ENCODE results near the gene ELF1.
A peak's percentile ranks its signal among the peaks of the same experiment; 100 is the strongest.

ELF1 gene

GRCh38 chr13:41005704-41006103 is 13.4 kb downstream of the ELF1 start:
- no peak for DNase-seq

DNA sequence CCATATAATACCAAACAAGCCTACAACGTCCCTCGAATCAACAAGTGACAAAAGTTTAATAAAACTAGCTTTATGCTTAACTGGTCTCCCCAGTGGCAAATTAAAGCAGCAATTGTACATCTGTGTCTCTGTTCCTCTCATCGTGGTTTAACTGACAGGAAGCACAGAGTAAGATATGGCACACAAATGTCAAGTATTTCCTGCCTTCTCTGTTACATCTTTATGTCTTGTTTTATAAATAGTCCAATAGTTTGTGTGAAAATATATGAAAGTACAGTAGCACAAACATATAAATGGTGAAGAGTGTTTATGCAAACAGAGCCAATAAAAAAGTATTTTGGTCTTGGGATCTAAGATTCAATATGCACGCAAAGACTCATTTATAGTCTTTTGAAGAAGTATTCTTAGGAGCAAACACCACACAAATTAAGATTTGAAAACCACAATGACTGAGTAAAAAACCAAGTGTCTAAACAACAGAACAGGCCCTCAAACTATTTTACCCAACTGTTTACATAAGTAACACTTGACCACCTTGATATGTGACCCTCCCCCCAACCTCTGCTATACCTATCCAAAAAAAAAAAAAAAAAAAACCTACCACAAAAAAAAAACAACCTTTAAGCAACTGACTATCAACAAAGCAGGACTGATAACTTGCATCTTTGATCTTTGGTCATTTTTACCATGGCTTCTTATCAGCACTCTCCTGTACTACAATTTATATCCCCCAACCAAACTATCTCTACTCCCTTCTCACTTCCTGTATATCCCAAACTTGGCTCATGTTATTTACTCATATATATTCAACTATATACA is 14.0 kb downstream of the ELF1 start:
- no peak for DNase-seq

GRCh38 chr13:41002606-41003005 is 16.5 kb downstream of the ELF1 start:
- no peak for DNase-seq

DNA sequence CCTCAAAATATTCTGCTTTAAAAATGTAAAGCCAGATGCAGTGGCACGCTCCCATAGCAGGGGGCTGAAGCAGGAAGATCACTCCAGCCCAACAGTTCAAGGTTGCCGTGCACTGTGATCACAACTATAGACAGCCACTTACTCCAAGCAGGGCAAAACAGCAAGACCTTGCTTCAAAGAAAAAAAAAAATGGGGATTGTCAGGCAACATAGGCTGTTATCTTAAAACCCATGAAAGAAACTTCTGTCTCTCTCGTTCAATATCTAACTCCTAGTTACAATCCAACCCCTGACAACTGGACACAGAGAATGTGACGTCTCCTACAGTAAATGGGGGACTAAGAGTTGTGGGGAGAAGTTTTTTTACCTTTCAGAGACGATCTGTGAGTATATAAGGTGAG is 17.4 kb downstream of the ELF1 start:
- DNase-seq: no peak

DNA sequence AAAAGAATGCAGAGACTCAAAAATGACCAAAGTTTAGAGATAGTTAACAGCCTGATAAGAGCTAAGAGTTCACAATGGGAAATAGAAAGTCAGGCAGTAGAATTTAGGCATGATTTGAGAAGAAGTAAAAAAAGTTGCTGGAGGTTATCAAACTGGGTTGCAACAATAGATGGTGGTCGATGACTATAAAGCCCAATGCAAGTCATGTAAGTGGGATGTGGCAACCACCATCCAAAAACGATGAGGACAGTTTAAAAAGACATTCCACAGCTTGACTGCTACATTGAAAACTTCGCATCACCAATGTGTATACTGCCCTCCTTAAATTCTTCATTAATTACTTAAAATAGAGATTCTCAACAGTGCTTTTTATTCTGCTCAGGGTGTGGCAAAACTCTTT is 19.7 kb downstream of the ELF1 start:
- no peak for DNase-seq

- DNase-seq: no peak
Measured at GRCh38 chr13:40996426-40997092, 22.6 kb downstream of the ELF1 start.

DNA sequence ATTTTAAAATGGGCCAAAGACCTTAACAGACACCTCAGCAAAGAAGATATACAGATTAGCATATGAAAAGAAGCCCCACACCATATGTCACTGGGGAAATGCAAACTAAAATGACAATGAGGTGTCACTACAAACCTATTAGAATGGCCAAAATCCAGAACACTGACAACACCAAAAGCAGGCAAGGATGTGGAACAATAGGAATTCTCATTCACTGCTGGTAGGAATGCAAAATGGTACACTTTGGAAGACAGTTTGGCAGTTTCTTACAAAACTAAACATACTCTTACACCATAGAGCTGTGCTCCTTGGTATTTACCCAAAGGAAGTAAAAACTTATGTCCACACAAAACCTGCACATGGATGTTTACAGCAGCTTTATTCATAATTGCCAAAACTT is 23.1 kb downstream of the ELF1 start:
- DNase-seq: no peak

DNA sequence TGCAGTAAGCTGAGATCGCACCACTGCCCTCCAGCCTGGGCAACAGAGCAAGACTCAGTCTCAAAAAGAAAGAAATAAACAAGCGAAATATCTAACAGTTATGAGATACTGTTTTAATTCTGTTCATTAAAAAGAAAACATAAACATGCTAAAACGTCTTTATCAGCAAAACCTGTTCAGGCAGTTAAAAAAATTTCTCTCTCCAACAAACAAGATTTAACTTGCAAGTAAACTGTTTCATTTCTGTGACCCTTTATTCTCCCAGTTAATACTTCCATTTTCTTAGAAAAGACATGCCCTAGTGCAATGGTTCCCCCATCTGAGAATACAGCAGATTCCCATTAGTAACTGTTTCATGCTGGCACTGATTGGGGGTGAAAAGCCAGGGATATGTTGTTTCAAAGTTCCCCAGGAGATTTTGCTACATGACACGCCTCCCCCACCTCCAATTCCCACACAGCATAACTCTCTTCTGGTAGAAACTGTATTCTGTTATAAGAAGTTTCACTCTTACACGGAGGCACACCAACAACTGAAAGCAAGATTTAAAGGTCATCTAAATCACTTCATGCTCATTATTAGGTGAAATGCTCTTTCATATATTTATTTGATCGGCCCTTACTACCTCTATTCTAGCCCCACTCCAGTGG is 24.4 kb downstream of the ELF1 start:
- DNase-seq: no peak

DNA sequence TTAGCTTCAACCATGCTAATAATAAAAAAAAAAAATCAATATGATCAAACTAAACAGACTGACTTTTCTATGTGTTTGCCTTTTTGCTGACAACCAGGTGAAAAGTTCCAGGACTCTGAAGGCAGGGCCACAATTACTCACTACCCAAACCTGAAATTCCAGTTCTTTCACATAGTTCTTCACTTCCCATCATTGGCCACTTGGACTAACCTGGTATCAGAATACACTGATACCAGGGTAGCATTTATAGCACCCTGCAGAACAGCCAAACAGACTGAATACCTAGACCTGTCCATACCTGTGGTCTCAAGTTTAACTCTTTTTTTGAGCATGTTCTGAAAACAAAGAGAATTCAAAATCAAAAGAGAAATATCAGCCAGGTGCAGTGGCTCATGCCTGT is 25.1 kb downstream of the ELF1 start:
- DNase-seq: no peak

- DNase-seq: peak; percentile 35
Measured at GRCh38 chr13:40992678-40993518, 26.2 kb downstream of the ELF1 start.

- DNase-seq: no peak
Measured at GRCh38 chr13:40987606-40988280, 31.4 kb downstream of the ELF1 start.

DNA sequence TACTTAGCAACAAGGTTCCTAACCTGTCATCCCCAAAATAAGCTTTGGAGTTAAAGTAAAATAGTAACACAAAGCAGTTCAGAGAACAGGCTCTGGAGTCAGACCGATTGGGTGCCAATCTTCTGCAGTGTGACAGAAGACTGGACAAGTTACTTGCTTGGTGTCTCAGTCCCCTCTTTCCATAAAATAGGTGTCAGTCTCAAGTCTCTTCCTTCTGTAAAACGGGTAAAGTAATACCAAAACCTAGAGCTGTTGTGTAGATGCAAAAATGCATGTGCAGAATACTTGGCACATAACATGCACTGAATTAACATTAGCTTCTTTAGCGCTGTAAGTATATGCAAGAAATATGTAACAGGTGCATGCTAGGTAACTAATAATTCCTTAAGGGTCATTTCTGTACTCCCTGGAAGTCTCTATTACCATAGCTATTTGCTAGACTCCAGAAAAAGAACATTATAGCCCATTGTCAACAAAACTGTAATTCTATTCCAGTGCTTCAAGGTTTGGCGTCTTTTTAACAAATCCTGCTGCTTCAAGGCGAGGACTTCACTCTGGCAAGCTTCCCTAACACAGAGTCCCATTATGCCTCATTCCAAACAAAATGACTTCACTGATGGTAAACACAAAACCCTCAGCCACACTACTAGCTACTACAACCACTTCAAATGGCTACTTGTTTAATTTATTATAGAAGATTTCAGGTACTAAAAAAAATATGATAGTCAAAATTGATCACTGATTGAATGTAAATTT is 32.8 kb downstream of the ELF1 start:
- no peak for DNase-seq

GRCh38 chr13:40985381-40986100 is 33.6 kb downstream of the ELF1 start:
- DNase-seq: no peak

DNA sequence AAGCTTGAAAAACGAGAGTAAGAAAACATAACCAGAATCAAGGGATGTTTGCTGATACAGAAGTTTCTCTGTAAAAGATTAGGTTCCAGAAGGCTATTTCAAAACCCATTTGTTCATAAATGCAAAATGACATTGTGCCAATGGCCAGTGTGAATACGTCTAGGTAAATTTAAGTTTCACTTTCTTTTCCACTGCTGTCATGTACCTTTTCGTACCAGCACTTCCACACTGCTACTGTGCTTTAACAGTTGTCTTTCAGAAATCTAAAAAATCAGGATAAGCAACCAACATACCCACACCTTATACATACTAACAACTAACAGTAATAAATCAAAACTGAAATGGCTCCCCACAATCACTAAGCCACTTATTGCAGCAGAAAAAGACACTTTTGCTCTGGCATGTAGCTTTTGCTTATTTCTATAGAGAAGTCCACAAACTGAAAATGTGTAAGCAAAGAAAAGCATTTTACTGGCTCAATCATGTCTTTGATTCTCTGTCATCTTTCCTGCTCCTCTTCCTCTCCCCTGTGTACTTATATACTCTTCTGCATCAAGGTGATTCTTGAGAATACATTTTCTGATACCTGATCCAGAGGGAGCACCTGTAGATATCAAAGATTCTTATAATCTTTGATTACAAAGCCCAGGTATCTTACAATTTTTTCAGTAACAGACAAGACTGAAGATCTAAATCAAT is 34.3 kb downstream of the ELF1 start:
- no peak for DNase-seq

GRCh38 chr13:40983725-40984667 is 35.1 kb downstream of the ELF1 start:
- no peak for DNase-seq

GRCh38 chr13:40983259-40983658 is 35.9 kb downstream of the ELF1 start:
- DNase-seq: no peak

DNA sequence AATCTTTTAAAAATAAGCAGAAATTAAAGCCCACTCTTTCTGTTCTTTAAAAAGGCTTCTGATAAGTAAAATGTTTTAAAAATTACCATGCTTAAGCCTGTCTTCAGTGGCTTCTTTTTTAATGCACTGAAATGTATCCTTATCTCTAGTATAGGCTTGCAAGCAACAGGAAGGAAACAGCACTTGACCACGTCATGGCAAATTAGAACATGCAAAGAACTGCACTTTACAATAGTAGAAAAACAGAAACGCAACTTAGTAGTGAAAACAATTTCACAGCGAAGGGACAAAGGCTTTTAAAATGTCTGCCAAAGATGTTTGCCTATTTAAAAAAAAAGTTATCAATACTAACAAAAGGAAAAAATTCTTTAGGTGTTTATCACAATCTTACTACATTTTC is 36.3 kb downstream of the ELF1 start:
- no peak for DNase-seq

GRCh38 chr13:40981949-40982348 is 37.2 kb downstream of the ELF1 start:
- DNase-seq: no peak

GRCh38 chr13:40981361-40981760 is 37.8 kb downstream of the ELF1 start:
- DNase-seq: no peak
